Glutamatergic neuron (in vitro differentiated cells): Measurements from ENCODE around the gene ANKRD9. TPM values are rescaled to one million over a fixed set of nuclear protein-coding genes. Genes with fewer than 3 reads are reported as not detected.
"Not testable (repeated sequence)": the region's sequence is repeated elsewhere in the genome, so short reads cannot be mapped to it uniquely, and the experiment has no call there.

Source experiments
- DNase-seq: peaks from one replicate; pipeline ENCODE4 v3.0.0; 2022
- H3K27ac Mint-ChIP-seq: one replicate; pipeline ENCODE4 v1.8.0; 2020; ENCODE audit warnings: mild to moderate bottlenecking, mixed read lengths, inconsistent platforms; ENCODE audit not compliant: unreplicated experiment
- H3K27me3 Mint-ChIP-seq: one replicate; pipeline ENCODE4 v1.8.0; 2020; ENCODE audit warnings: mild to moderate bottlenecking, moderate library complexity, mixed read lengths, inconsistent platforms; ENCODE audit not compliant: unreplicated experiment
- H3K36me3 Mint-ChIP-seq: one replicate; pipeline ENCODE4 v1.8.0; 2020; ENCODE audit warnings: mild to moderate bottlenecking, mixed read lengths, inconsistent platforms; ENCODE audit not compliant: unreplicated experiment
- H3K4me1 Mint-ChIP-seq: one replicate; pipeline ENCODE4 v1.8.0; 2020; ENCODE audit warnings: mild to moderate bottlenecking, low read depth, mixed read lengths, inconsistent platforms; ENCODE audit not compliant: unreplicated experiment
- H3K4me3 Mint-ChIP-seq: one replicate; pipeline ENCODE4 v1.8.0; 2020; ENCODE audit warnings: mild to moderate bottlenecking, mixed read lengths, inconsistent platforms; ENCODE audit not compliant: unreplicated experiment
- H3K9me3 Mint-ChIP-seq: one replicate; pipeline ENCODE4 v1.8.0; 2020; ENCODE audit warnings: mild to moderate bottlenecking, moderate library complexity, mixed read lengths, inconsistent platforms; ENCODE audit not compliant: unreplicated experiment
- total RNA-seq: library from RNA; stranded (reverse); fragmentation: NEBNext Ultra II Directional; extraction: Animal tissue kit (Norgen Biotek cat#: 25700); gene quantifications from one replicate; pipeline ENCODE4 v1.2.1, GENCODE V29; 2021; ENCODE audit not compliant: unreplicated experiment
- TF ChIP-seq, protein P1 (sequence below): fragments of 200-600 bp; sonication (generic); IDR thresholded peaks from one replicate; pipeline ENCODE4 v1.5.0; 2021; ENCODE audit not compliant: partially characterized antibody, unreplicated experiment

ANKRD9 gene
- total RNA-seq, 1 donor from 2014 or later, result 3.5 TPM

DNA sequence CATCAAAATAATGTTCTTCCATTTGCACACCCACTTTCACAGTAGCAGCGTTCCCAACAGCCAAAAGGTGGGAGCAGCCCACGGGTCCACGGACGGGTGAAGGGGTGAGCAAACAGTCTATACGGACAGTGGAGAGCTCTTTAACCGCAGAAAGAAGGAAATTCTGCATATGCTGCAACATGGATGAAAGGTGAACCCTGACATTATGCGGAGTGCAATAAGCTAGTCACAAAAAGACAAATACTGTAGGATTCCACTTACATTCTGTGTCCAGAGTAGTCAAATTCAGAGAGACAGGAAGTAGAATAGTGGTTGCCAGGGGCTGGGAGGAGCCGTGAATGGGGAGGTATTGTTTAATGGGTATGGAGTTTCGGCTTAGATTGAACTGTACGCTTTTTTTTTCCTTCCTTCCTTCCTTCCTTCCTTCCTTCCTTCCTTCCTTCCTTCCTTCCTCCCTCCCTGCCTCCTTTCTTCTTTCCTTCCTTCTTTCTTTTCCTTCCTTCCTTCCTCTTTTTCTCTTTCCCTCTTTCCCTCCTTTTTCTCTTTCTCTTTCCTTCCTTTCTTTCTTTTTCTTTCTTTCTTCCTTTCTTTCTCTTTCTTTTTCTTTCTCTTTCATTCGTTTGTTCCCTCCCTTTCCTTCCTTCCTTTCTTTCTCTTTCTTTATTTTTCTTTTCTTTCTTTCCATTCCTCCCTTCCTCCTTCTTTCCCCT is 15.8 kb upstream of the ANKRD9 start:
- Mint-ChIP-seq H3K4me1 (peaks cover 7% of the 10 kb centered on the region), H3K4me3 (peak overlapping the region; percentile 96), H3K27ac (peak overlapping the region; percentile 94), H3K9me3 (peaks cover 7% of the 10 kb centered on the region), H3K27me3 (peaks cover 5% of the 10 kb centered on the region), H3K36me3 (no peaks in the 10 kb centered on the region)
- TF ChIP-seq, protein P1, sequence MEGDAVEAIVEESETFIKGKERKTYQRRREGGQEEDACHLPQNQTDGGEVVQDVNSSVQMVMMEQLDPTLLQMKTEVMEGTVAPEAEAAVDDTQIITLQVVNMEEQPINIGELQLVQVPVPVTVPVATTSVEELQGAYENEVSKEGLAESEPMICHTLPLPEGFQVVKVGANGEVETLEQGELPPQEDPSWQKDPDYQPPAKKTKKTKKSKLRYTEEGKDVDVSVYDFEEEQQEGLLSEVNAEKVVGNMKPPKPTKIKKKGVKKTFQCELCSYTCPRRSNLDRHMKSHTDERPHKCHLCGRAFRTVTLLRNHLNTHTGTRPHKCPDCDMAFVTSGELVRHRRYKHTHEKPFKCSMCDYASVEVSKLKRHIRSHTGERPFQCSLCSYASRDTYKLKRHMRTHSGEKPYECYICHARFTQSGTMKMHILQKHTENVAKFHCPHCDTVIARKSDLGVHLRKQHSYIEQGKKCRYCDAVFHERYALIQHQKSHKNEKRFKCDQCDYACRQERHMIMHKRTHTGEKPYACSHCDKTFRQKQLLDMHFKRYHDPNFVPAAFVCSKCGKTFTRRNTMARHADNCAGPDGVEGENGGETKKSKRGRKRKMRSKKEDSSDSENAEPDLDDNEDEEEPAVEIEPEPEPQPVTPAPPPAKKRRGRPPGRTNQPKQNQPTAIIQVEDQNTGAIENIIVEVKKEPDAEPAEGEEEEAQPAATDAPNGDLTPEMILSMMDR, result no peak
- no peak for DNase-seq

DNA sequence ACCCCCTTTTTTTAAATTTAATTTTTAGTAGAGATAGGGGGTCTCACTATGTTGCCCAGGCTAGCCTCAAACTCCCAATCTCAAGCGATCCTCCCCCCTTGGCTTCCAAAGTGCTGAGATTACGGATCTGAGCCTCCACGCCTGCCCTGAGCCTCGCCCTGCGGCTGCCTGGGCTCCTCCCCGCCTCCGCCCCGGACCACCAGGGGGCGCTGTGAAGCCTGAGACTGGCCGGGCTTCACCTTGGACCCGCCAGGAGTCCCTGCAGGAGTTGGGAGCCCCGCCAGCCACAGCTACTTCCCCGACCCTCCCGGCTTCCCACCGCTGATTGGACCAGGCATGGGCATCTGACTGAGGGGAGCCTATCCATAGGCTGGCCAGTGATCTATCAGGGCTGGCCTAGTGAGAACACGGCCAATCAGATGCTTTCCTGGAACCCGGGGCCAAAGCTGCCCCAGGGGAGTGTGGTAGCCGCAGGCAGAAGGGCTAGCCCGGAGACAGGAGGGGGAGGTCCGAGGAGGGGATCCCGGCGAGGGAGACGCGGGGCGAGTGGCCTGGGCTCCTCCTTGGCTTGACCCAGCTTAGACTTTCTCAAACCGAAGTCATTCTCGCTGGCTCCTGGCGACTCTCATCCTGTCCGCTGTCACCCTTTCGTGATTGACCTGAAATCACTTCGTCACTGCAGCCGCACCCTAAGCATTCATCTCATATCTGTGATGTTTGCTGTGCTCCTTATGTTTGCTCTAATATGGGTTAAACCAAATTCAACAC is 15.1 kb upstream of the ANKRD9 start:
- peak overlapping the region; percentile 94 for H3K27ac Mint-ChIP-seq
- peaks cover 5% of the 10 kb centered on the region for H3K27me3 Mint-ChIP-seq
- peak; percentile 100 for DNase-seq
- H3K4me3 Mint-ChIP-seq, result peak overlapping the region; percentile 96
- H3K36me3 Mint-ChIP-seq, result no peaks in the 10 kb centered on the region
- peaks cover 7% of the 10 kb centered on the region for H3K4me1 Mint-ChIP-seq
- TF ChIP-seq, protein P1, result peak; percentile 99
- peaks cover 7% of the 10 kb centered on the region for H3K9me3 Mint-ChIP-seq

DNA sequence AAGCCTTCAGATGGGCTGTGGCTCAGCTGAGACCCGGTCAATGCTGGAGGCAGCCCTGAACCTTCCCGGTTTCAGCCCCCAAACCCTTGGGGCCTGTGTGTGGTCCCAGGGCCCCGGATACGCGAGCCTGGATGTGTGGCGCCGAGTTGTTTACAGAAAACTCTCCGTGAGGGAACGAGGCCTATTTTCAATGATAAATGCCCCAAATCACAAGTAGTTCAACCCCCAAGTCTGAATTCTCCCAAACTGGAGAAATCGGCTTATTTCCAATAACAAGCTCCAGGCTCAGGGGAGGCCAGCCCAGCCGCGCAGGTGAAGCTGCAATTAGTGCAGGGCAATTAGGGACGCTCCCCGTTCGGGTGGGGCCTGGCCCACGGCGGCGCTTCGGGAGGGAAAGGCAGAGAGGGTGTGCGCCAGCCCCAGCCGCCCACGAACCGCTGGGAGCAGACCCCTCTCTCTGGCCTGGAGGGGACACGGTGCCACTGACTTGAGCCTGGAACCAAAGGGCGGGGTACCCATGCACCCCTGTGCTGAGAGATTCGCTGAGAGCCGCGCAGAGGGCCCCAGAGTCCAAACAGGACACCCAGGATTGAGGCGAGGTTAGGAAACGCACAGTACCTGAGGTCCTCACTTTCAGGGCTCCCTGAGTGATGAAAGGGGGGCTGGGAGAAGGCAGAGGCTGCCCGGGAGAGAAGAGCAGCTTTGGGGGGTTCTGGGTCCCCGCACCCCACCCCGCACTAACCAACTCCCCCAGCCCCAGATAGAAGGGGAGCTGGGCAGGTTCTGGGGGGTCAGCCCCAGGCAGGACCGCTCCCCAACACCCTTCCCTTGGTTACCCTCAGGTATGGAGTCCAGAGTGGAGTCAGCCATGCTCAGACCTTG is 14.2 kb upstream of the ANKRD9 start:
- H3K4me1 Mint-ChIP-seq, result peaks cover 7% of the 10 kb centered on the region
- DNase-seq, result no peak
- H3K36me3 Mint-ChIP-seq, result no peaks in the 10 kb centered on the region
- TF ChIP-seq, protein P1, result no peak
- H3K4me3 Mint-ChIP-seq, result no peak overlapping the region
- H3K27me3 Mint-ChIP-seq, result peaks cover 5% of the 10 kb centered on the region
- H3K9me3 Mint-ChIP-seq, result peaks cover 7% of the 10 kb centered on the region
- no peak overlapping the region for H3K27ac Mint-ChIP-seq

DNA sequence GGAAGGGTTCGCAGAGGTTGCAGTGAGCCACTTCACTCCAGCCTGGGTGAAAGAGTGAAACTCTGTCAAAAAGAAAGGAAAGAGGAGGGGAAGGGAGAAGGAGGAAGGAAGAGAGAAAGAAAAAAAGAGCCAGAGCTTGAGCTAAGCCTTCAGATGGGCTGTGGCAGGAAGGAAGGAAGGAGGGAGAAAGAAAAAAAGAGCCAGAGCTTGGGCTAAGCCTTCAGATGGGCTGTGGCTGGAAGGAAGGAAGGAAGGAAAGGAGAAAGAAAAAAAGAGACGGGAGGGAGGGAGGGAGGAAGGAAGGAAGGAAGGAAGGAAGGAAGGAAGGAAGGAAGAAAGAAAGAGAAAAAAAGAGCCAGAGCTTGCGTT is 13.6 kb upstream of the ANKRD9 start:
- Mint-ChIP-seq H3K4me3 (no peak overlapping the region), H3K36me3 (no peaks in the 10 kb centered on the region), H3K4me1 (peaks cover 7% of the 10 kb centered on the region), H3K27ac (no peak overlapping the region), H3K9me3 (peaks cover 7% of the 10 kb centered on the region), H3K27me3 (peaks cover 5% of the 10 kb centered on the region)
- TF ChIP-seq, protein P1, result no peak
- no peak for DNase-seq

DNA sequence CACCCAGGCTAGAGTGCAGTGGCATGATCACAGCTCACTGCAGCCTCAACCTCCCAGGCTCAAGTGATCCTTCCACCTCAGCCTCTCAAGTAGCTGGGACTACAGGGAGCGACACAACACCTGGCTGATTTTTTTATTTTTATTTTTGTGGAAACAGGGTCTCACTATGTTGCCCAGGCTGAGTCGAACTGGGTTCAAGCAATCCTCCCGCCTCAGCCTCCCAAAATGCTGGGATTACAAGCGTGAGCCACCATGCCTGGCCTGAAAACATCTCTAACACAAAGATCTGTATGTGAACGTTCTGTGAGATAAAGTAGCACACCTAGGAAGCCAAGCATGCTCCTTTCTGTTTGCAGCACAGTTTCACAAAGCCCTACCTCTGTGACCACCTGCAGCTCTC is 10.1 kb upstream of the ANKRD9 start:
- not testable (repeated sequence) for H3K4me1 Mint-ChIP-seq, H3K36me3 Mint-ChIP-seq, H3K27ac Mint-ChIP-seq, H3K4me3 Mint-ChIP-seq, H3K27me3 Mint-ChIP-seq, H3K9me3 Mint-ChIP-seq, DNase-seq
